AG20443 (cell line): ENCODE data around the gene TMEM272.
"Not testable (repeated sequence)": the region's sequence is repeated elsewhere in the genome, so short reads cannot be mapped to it uniquely, and the experiment has no call there.

Experiments used
- DNase-seq: peaks from one replicate; pipeline ENCODE4 v3.0.0; 2012; ENCODE audit warnings: low spot score, mixed read lengths

Gene TMEM272

GRCh38 chr13:51824712-51825111, 20.3 kb downstream of the TMEM272 start:
- not testable (repeated sequence) for DNase-seq

- DNase-seq, result no peak
Observed at GRCh38 chr13:51823863-51824262, 21.1 kb downstream of the TMEM272 start.

GRCh38 chr13:51823359-51823758, 21.6 kb downstream of the TMEM272 start:
- no peak for DNase-seq

- DNase-seq, result no peak
Observed at GRCh38 chr13:51822106-51822815, 22.7 kb downstream of the TMEM272 start.

- DNase-seq, result no peak
Observed at GRCh38 chr13:51821606-51822005, 23.4 kb downstream of the TMEM272 start.

- DNase-seq, result no peak
Observed at GRCh38 chr13:51820016-51820597, 24.9 kb downstream of the TMEM272 start.

GRCh38 chr13:51819544-51819943, 25.4 kb downstream of the TMEM272 start:
- DNase-seq, result no peak

- DNase-seq, result peak; percentile 28
Observed at GRCh38 chr13:51818781-51819511, 26.0 kb downstream of the TMEM272 start.

GRCh38 chr13:51818276-51818675, 26.7 kb downstream of the TMEM272 start:
- DNase-seq, result no peak

- DNase-seq, result no peak
Observed at GRCh38 chr13:51817717-51818116, 27.3 kb downstream of the TMEM272 start.

- DNase-seq, result no peak
Observed at GRCh38 chr13:51816604-51817249, 28.2 kb downstream of the TMEM272 start.

- no peak for DNase-seq
Observed at GRCh38 chr13:51815848-51816247, 29.1 kb downstream of the TMEM272 start.

GRCh38 chr13:51814825-51815650, 29.9 kb downstream of the TMEM272 start:
- DNase-seq, result peak; percentile 74

- no peak for DNase-seq
Observed at GRCh38 chr13:51814071-51814470, 30.9 kb downstream of the TMEM272 start.

GRCh38 chr13:51811920-51812451, 33.0 kb downstream of the TMEM272 start:
- DNase-seq, result no peak

- DNase-seq, result no peak
Observed at GRCh38 chr13:51811046-51811445, 33.9 kb downstream of the TMEM272 start.

GRCh38 chr13:51808811-51809210, 36.2 kb downstream of the TMEM272 start:
- DNase-seq, result no peak

- DNase-seq, result no peak
Observed at GRCh38 chr13:51807041-51807440, 37.9 kb downstream of the TMEM272 start.

- no peak for DNase-seq
Observed at GRCh38 chr13:51806566-51806965, 38.4 kb downstream of the TMEM272 start.

- DNase-seq, result no peak
Observed at GRCh38 chr13:51805925-51806324, 39.1 kb downstream of the TMEM272 start.

GRCh38 chr13:51805313-51805712, 39.7 kb downstream of the TMEM272 start:
- DNase-seq, result no peak
